NT2/D1 (cell line): ENCODE data around the gene TMEM150C.

Experiments used
- YY1 ChIP-seq: IDR thresholded peaks from 2 replicates; pipeline ENCODE4 v1.6.1; 2011; ENCODE audit not compliant: insufficient read length, insufficient read depth
- ZNF274 ChIP-seq: IDR thresholded peaks from 2 replicates; pipeline ENCODE4 v1.6.1; 2011; ENCODE audit warnings: mild to moderate bottlenecking, low read depth, low read length

- TF ChIP-seq YY1 (no peak), ZNF274 (no peak)
Measured at GRCh38 chr4:82469791-82470345, 91.9 kb downstream of the TMEM150C start.
